K562 (cell line): ENCODE measurements around the gene SLC37A3. TPM values are rescaled to one million over a fixed set of nuclear protein-coding genes. Genes with fewer than 3 reads are reported as not detected.
A peak's percentile ranks its signal among the peaks of the same experiment; 100 is the strongest.

Experiments
- CHD2 ChIP-seq: IDR thresholded peaks from 2 replicates; pipeline ENCODE4 v1.6.1; 2011; ENCODE audit warnings: low read depth, low read length
- CREB5 ChIP-seq: fragments of 250-450 bp; sonication (Bioruptor Pico); IDR thresholded peaks from 2 replicates; pipeline ENCODE4 v1.5.0; 2020; ENCODE audit warnings: mild to moderate bottlenecking
- CREBBP ChIP-seq: IDR thresholded peaks from one replicate; pipeline ENCODE4 v1.6.1; 2012; ENCODE audit warnings: low read depth, mild to moderate bottlenecking, control low read depth, inconsistent platforms, low read length
- DIDO1 ChIP-seq: fragments of 450-650 bp; IDR thresholded peaks from 2 replicates; pipeline ENCODE4 v1.6.1; 2016; ENCODE audit warnings: low read depth, missing biosample characterization, missing genetic modification characterization
- ELF4 ChIP-seq: fragments of 450-650 bp; formaldehyde crosslinking; IDR thresholded peaks from 2 replicates; pipeline ENCODE4 v1.4.0; 2022; ENCODE audit warnings: missing genetic modification characterization
- HMBOX1 ChIP-seq: sonication (generic); IDR thresholded peaks from 2 replicates; pipeline ENCODE4 v1.6.1; 2016
- ID3 ChIP-seq, 2 experiments: fragments of 250-450 bp in 1 of 2; fragments of 450-650 bp in 1 of 2; sonication (Bioruptor Pico) in 1 of 2; IDR thresholded peaks; 2 replicates each; pipeline versions ENCODE4 v1.6.1 to v1.8.0; 2016 to 2021; ENCODE audit warnings: mild to moderate bottlenecking in 2 of 2, moderate library complexity in 2 of 2, missing compliant biosample characterization in 1 of 2, missing genetic modification characterization in 1 of 2
- JUNB ChIP-seq: fragments of 450-650 bp; formaldehyde crosslinking; conservative IDR thresholded peaks from 2 replicates; pipeline ENCODE4 v1.4.0; 2020; ENCODE audit warnings: mild to moderate bottlenecking
- LCOR ChIP-seq: sonication (generic); formaldehyde crosslinking; IDR thresholded peaks from 2 replicates; pipeline ENCODE4 v1.8.0; 2022; ENCODE audit warnings: mild to moderate bottlenecking, missing genetic modification reagents
- MEF2A ChIP-seq: IDR thresholded peaks from 2 replicates; pipeline ENCODE4 v1.6.1; 2011; ENCODE audit warnings: low read depth, mild to moderate bottlenecking, low read length, moderate library complexity; ENCODE audit not compliant: control insufficient read depth
- RAD21 ChIP-seq, 2 experiments: fragments of 250-450 bp in 1 of 2; fragments of 450-650 bp in 1 of 2; sonication (Bioruptor Pico) in 1 of 2; formaldehyde crosslinking in 1 of 2; IDR thresholded peaks in 1 of 2; conservative IDR thresholded peaks in 1 of 2; 2 replicates each; pipeline versions ENCODE4 v1.4.0 to v1.8.0; 2020 to 2022; ENCODE audit warnings: mild to moderate bottlenecking in 2 of 2, moderate library complexity in 1 of 2
- RB1 ChIP-seq: fragments of 450-650 bp; IDR thresholded peaks from 2 replicates; pipeline ENCODE4 v1.6.1; 2017; ENCODE audit warnings: low read depth, mild to moderate bottlenecking
- RNF2 ChIP-seq: sonication (generic); IDR thresholded peaks from 2 replicates; pipeline ENCODE4 v1.6.1; 2016
- SMARCE1 ChIP-seq: fragments of 450-650 bp; IDR thresholded peaks from 2 replicates; pipeline ENCODE4 v1.7.1; 2016; ENCODE audit warnings: mild to moderate bottlenecking
- TOE1 ChIP-seq, 2 experiments: fragments of 450-650 bp in 1 of 2; sonication (generic) in 1 of 2; formaldehyde crosslinking in 1 of 2; IDR thresholded peaks; 2 replicates each; pipeline versions ENCODE4 v1.7.1 to v1.8.0; 2016 to 2022; ENCODE audit warnings: borderline replicate concordance in 2 of 2, mild to moderate bottlenecking in 2 of 2, antibody characterized with exemption in 1 of 2, inconsistent platforms in 1 of 2, low read depth in 1 of 2, missing genetic modification reagents in 1 of 2, moderate library complexity in 1 of 2
- ZNF644 ChIP-seq: fragments of 200-800 bp; sonication (Bioruptor generic); IDR thresholded peaks from 2 replicates; pipeline ENCODE4 v1.6.1; 2016; ENCODE audit warnings: low read depth, missing genetic modification characterization, missing compliant biosample characterization
- polyA plus RNA-seq, 8 experiments: library from polyadenylated mRNA; depleted of rRNA in 4 of 8; stranded (reverse) in 5 of 8; unstranded in 3 of 8; fragments of >200 nt; fragmentation: Nextera tagmentation in 2 of 8; fragmentation: Illumina TruSeq in 1 of 8; extraction: Ambion mirVana in 2 of 8; extraction: Trizol in 1 of 8; gene quantifications; 2 replicates each; pipeline versions ENCODE4 v1.2.1 to v1.2.3, GENCODE V29; 2011 to 2014; ENCODE audit warnings: inconsistent platforms in 1 of 8, missing spikeins in 1 of 8
- total RNA-seq, 7 experiments: library from RNA; depleted of rRNA in 6 of 7; stranded (reverse); fragments of >200 nt in 6 of 7; fragmentation: Illumina TruSeq in 2 of 7; extraction: Trizol in 2 of 7; gene quantifications; 2 replicates each; pipeline versions ENCODE4 v1.2.1 to v1.2.3, GENCODE V29; 2011 to 2021; ENCODE audit warnings: low replicate concordance in 1 of 7
- TF ChIP-seq, protein P1 (sequence below): IDR thresholded peaks from 2 replicates; pipeline ENCODE4 v1.6.1; 2014; ENCODE audit warnings: antibody characterized with exemption
- TF ChIP-seq, protein P2 (sequence below): fragments of 450-650 bp; formaldehyde crosslinking; IDR thresholded peaks from 2 replicates; pipeline ENCODE4 v1.4.0; 2020; ENCODE audit warnings: mild to moderate bottlenecking, moderate library complexity

Gene SLC37A3
- total and polyA plus RNA-seq, 9 of the 15 experiments (the other 6 are each of a cell fraction or from before 2014, with no cell fraction given): 11.7 to 59.1 (median 26.8) TPM

DNA sequence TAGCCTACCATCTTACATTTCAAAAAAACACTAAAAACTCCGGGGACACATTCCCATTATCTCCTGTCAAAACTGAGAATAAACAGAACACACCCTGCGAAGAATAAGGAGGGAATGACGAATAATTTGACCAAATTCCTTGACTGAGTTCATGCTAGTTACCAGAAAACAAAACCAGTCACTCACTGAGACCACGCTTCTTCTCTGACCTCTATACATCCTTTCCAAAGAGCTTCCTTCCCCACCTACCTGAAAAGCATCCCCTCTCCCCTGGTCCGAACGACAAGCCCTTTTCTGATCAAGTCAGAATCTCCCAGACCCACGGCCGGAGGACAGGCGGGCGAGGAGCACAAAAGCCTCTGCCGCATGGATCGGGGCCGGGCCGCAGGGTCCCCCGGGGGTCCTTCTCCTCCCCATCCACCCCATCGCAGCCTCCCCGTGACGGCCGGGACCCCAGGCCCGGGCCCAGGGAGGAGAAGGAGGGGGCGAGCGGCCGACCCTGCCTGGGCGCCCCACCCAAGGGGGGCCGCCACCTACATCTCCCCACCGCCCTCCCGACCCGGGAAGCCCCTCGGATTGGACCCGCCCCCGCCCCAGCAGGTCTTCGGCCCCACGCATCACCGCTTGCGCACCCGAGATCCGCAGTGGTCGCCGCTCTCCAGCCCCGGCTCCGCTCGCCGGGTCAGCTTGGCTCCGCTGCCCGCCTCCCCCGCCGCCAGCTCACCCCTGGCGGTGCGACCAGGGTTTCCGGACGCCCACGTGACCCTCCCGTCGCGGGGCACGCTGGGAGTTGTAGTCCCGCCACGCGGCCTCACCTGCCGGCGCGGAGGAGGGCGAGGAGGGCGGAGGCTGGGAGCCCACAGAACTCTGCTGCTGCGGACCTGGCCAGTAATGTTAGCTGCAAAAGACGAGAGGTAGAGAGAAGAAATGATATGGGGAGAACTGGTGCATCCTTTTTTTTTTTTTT, at the start of gene SLC37A3 (continued):
- TF ChIP-seq ID3 (CRISPR knock-in tag; IDR thresholded peaks at IDR 0.05) (no peak), ID3 (tag; IDR thresholded peaks at IDR 0.05) (no peak), CHD2 (peak; percentile 55; the same call in 1 of the 2 replicates), CREBBP (no peak), DIDO1 (tag) (peak; percentile 71), HMBOX1 (peak; percentile 91), LCOR (no peak), SMARCE1 (peak; percentile 13), TOE1 (IDR thresholded peaks at IDR 0.05; ENCODE audit: borderline replicate concordance) (peak; percentile 94), TOE1 (CRISPR knock-in tag; IDR thresholded peaks at IDR 0.05; ENCODE audit: borderline replicate concordance, low read depth) (no peak), RB1 (peak; percentile 90), ZNF644 (tag) (0 out of 2 replicates have a peak, but pooled peaks have one; percentile 61), RAD21 (CRISPR knock-in tag; conservative IDR thresholded peaks at IDR 0.05 in 1 of 2, IDR thresholded peaks at IDR 0.05 in 1 of 2) (no peak), RNF2 (no peak; the same call in 1 of the 2 replicates), JUNB (no peak), MEF2A (peak; percentile 28; the same call in 1 of the 2 replicates), CREB5 (CRISPR knock-in tag) (no peak), ELF4 (CRISPR knock-in tag) (0 out of 2 replicates have a peak, but pooled peaks have one; percentile 52)
- TF ChIP-seq, protein P1, sequence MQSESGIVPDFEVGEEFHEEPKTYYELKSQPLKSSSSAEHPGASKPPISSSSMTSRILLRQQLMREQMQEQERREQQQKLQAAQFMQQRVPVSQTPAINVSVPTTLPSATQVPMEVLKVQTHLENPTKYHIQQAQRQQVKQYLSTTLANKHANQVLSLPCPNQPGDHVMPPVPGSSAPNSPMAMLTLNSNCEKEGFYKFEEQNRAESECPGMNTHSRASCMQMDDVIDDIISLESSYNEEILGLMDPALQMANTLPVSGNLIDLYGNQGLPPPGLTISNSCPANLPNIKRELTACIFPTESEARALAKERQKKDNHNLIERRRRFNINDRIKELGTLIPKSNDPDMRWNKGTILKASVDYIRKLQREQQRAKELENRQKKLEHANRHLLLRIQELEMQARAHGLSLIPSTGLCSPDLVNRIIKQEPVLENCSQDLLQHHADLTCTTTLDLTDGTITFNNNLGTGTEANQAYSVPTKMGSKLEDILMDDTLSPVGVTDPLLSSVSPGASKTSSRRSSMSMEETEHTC: peak; percentile 93
- TF ChIP-seq, protein P2, sequence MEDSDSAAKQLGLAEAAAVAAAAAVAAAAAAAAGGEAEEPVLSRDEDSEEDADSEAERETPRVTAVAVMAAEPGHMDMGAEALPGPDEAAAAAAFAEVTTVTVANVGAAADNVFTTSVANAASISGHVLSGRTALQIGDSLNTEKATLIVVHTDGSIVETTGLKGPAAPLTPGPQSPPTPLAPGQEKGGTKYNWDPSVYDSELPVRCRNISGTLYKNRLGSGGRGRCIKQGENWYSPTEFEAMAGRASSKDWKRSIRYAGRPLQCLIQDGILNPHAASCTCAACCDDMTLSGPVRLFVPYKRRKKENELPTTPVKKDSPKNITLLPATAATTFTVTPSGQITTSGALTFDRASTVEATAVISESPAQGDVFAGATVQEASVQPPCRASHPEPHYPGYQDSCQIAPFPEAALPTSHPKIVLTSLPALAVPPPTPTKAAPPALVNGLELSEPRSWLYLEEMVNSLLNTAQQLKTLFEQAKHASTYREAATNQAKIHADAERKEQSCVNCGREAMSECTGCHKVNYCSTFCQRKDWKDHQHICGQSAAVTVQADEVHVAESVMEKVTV (CRISPR knock-in tag): no peak
